IgD-negative memory B cell (primary cell): ENCODE results near the gene NUP54. TPM values are rescaled to one million over a fixed set of nuclear protein-coding genes. Genes with fewer than 3 reads are reported as not detected.
A peak's percentile ranks its signal among the peaks of the same experiment; 100 is the strongest.

Experiments used
- H3K27ac Mint-ChIP-seq, 3 donors: one replicate each; pipeline ENCODE4 v1.8.0; 2020 to 2022; ENCODE audit warnings: mild to moderate bottlenecking in 3 of 3, mixed read lengths in 3 of 3, moderate library complexity in 1 of 3
- H3K27me3 Mint-ChIP-seq: one replicate; pipeline ENCODE4 v1.8.0; 2021; ENCODE audit warnings: mixed read lengths
- H3K36me3 Mint-ChIP-seq: one replicate; pipeline ENCODE4 v1.8.0; 2020; ENCODE audit warnings: mild to moderate bottlenecking, mixed read lengths
- H3K4me1 Mint-ChIP-seq, 3 donors: one replicate each; pipeline ENCODE4 v1.8.0; 2020 to 2022; ENCODE audit warnings: mixed read lengths in 3 of 3, mild to moderate bottlenecking in 1 of 3
- H3K4me3 Mint-ChIP-seq, 4 donors: one replicate each; pipeline ENCODE4 v1.8.0; 2020 to 2022; ENCODE audit warnings: mild to moderate bottlenecking in 4 of 4, mixed read lengths in 4 of 4, moderate library complexity in 3 of 4
- H3K9me3 Mint-ChIP-seq, 3 donors: one replicate each; pipeline ENCODE4 v1.8.0; 2020 to 2021; ENCODE audit warnings: mixed read lengths in 3 of 3, mild to moderate bottlenecking in 1 of 3
- polyA plus RNA-seq: library from polyadenylated mRNA; unstranded; fragments of 300-500 nt; fragmentation: Illumina TruSeq; gene quantifications from one replicate; pipeline ENCODE4 v1.2.3, GENCODE V29; 2021

The NUP54 gene, protein sequence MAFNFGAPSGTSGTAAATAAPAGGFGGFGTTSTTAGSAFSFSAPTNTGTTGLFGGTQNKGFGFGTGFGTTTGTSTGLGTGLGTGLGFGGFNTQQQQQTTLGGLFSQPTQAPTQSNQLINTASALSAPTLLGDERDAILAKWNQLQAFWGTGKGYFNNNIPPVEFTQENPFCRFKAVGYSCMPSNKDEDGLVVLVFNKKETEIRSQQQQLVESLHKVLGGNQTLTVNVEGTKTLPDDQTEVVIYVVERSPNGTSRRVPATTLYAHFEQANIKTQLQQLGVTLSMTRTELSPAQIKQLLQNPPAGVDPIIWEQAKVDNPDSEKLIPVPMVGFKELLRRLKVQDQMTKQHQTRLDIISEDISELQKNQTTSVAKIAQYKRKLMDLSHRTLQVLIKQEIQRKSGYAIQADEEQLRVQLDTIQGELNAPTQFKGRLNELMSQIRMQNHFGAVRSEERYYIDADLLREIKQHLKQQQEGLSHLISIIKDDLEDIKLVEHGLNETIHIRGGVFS
- polyA plus RNA-seq = 34.8 TPM

DNA sequence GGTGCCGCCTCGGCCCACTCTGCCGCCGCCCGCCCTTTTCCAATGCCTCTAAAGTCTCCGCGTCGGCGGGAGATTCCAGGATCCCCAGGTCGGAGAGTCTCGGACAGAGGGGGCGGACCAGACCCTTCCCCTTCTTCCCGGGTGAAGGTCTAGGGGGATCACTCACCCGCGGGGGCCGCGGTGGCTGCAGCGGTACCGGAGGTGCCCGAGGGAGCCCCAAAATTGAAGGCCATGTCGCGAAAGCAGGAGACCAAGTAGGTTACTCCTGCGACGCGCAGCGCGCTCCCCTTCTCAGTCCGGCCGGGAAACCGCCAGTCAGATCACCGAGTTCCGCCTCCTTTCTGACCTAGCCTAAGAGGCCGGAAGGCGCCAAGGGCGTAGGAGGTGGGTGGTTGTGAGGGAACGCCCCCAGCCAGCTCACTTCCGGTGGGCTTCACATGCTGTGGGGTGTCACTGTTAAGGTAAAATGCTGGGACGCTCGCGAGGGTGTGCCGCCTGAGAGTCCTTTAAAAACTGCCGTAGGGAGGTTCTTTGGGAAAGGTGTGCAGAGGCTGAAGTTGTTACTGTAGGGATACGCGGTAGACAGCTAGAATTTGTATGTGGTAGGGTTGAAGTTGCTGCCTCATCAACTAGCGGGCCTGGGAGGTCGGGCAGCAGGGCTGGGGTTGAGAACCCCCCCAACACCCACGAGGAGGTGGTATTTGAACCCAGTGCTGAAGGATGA lies at the start of gene NUP54:
Gene NUP54, minus strand, starts transcription at position 256 of the 724 bp plus-strand sequence. Its CDS starts 23 bp downstream, at position 233.
- Mint-ChIP-seq H3K9me3 (no peaks in the 10 kb centered on the region), H3K27me3 (no peaks in the 10 kb centered on the region), H3K4me3 (peak within 1 kb of the TSS; percentile 94 to 99 (median 99)), H3K4me1 (peaks cover 12 to 27% (median 18%) of the 10 kb centered on the region in 3 donors), H3K27ac (peak within 1 kb of the TSS; percentile 59 to 95 (median 94)), H3K36me3 (peaks cover 8% of the 10 kb centered on the region)

DNA sequence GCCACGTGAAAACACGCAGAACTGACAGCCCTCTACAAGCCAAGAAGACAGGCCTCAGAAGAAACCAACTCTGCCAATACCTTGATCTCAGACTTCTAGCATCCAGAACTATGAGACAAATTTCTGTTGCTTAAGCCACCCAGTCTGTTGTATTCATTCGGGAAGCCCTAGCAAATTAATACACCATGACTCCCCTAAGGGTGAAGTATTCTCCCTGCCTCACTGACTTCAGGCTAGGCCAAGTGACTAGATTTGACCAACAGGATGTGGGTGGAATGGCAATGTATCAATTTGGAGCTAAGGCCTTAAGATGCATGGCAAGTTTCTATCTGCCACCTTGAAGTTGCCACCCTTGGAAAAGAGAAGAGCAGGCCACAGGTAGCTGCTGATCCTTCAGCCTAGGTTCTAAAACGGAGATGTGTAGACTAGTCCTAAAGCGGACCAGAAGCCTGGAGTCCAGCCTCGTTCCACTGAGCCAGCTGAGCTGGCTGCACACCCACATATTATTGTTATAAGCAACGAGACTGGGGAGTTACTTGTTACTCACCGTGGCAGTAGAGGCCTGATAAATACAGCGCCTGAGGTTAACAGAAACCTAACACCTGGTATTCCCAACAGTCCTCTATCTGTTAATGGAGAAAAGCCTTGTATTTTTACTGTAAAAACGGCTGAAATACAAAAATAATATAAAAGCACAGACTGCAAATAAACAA lies 49.0 kb upstream of the NUP54 start:
- H3K27ac Mint-ChIP-seq = no peak overlapping the region

DNA sequence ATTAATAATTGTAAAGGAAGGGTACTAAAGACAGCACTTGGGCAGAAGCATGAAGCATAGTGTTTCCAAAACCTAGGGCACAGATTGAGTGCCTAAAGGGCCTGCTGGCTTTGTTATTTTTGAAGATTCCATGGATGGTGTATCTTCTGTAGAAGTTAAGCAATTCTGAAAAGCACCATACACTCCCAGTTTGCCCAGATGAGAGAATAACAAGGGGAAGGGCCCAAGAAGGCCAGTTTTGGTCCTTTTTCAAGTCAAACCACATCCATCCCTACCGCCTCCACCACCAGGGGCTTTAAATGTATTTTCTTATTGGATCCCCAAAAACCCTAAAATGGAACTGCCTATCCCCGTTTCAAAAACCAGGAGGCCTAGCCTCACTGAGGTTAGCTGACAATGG lies 48.2 kb upstream of the NUP54 start:
- peaks cover 25% of the 10 kb centered on the region for H3K36me3 Mint-ChIP-seq
- peak overlapping the region in 1 of 3 donors; percentile 31 for H3K27ac Mint-ChIP-seq
- H3K9me3 Mint-ChIP-seq = peaks cover 4 to 9% (median 4%) of the 10 kb centered on the region in 3 donors
- no peaks in the 10 kb centered on the region for H3K27me3 Mint-ChIP-seq
- no peak overlapping the region for H3K4me3 Mint-ChIP-seq
- peaks cover 26 to 35% (median 31%) of the 10 kb centered on the region in 3 donors for H3K4me1 Mint-ChIP-seq

More for the DNA sequence above, 49.0 kb upstream of the NUP54 start:
- Mint-ChIP-seq H3K36me3 (peaks cover 20% of the 10 kb centered on the region), H3K27me3 (no peaks in the 10 kb centered on the region), H3K9me3 (peaks cover 1 to 5% (median 3%) of the 10 kb centered on the region in 3 donors), H3K4me3 (peak overlapping the region in 1 of 4 donors; percentile 41), H3K4me1 (peaks cover 26 to 35% (median 27%) of the 10 kb centered on the region in 3 donors)

DNA sequence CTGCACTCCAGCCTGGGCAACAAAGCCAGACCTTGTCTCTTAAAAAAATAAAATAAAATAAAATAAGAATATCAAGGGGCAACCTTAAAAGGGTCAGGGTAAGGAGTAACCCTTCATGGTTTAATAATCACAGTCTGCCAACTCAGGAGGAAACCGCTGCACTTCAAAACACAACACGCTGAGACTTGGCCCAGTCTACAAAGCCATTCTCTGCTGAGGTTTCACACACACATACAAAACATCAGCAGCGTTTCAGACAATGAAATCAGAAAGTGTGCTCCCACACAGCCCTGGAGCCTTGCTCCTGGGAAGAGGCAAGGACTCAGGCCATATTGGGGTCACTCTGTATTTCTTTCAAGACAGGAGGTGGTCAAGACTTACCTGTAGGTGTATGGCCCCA lies 47.1 kb upstream of the NUP54 start:
- no peaks in the 10 kb centered on the region for H3K27me3 Mint-ChIP-seq
- peaks cover 26% of the 10 kb centered on the region for H3K36me3 Mint-ChIP-seq
- peaks cover 4 to 9% (median 4%) of the 10 kb centered on the region in 3 donors for H3K9me3 Mint-ChIP-seq
- peaks cover 26 to 27% (median 26%) of the 10 kb centered on the region in 3 donors for H3K4me1 Mint-ChIP-seq
- H3K27ac Mint-ChIP-seq = no peak overlapping the region
- H3K4me3 Mint-ChIP-seq = no peak overlapping the region

DNA sequence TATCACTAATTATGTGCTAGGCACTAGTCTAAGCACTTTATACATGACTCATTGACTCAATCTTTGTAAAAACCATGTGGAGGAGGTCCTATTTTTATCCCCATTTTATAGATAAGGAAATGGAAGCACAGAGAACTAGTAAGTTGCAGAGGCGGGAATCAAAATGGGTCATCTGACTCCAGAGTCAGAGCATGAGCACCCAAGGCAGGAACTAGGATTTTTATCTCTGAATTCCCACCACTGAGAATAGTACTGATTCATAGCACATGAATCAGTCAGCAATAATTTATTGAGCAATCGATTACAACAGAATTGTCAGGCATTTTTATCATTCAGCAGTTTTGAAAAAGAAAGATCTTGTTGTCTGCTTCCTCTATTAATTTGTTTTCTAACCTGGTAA lies 46.1 kb upstream of the NUP54 start:
- peaks cover 4 to 9% (median 4%) of the 10 kb centered on the region in 3 donors for H3K9me3 Mint-ChIP-seq
- H3K27me3 Mint-ChIP-seq = no peaks in the 10 kb centered on the region
- H3K27ac Mint-ChIP-seq = no peak overlapping the region
- H3K36me3 Mint-ChIP-seq = peaks cover 26% of the 10 kb centered on the region
- peaks cover 17 to 19% (median 18%) of the 10 kb centered on the region in 3 donors for H3K4me1 Mint-ChIP-seq
- H3K4me3 Mint-ChIP-seq = no peak overlapping the region

DNA sequence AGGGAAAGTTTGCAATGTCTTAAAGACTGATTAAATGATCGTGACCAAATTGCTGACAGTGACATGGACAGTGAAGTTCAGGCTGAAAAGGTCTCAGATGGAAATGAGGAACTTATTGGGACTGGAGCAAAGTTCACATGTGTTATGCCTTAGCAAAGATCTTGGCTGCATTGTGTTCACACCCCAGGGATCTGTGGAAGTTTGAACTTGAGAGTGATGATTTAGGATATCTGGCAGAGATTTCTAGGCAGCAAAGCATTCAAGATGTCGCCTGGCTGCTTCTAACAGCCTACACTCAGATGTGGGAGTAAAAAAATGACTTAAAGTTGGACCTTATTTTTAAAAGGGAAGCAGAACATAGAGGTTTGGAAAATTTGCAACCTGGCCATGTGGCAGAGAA lies 44.0 kb upstream of the NUP54 start:
- Mint-ChIP-seq H3K36me3 (peaks cover 26% of the 10 kb centered on the region), H3K9me3 (peaks cover 4 to 9% (median 4%) of the 10 kb centered on the region in 3 donors), H3K4me1 (peaks cover 2 to 7% (median 5%) of the 10 kb centered on the region in 3 donors), H3K27ac (no peak overlapping the region), H3K27me3 (no peaks in the 10 kb centered on the region), H3K4me3 (no peak overlapping the region)

DNA sequence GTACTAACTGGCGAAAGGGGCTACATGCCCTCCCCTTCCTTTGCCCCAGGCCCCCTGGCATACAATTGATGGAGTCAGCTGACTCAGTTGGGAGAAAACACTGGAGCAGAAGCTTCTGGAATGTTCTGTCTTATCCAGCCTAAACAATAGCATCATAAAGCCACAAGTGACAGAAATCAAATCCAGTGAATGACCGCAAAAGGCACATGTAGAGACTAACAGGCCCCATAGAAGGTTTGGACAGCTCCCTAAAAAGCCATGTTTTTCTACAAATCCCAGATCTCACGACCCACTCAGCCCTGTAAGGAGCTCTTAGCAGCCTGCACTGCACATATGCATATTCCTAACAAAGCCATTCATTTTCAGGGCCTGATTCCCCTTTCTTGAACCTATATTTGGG lies 40.4 kb upstream of the NUP54 start:
- Mint-ChIP-seq H3K27me3 (no peaks in the 10 kb centered on the region), H3K27ac (no peak overlapping the region), H3K9me3 (peaks cover 4 to 9% (median 4%) of the 10 kb centered on the region in 3 donors), H3K4me1 (peaks cover 0 to 4% (median 0%) of the 10 kb centered on the region in 3 donors), H3K36me3 (peaks cover 20% of the 10 kb centered on the region), H3K4me3 (no peak overlapping the region)

DNA sequence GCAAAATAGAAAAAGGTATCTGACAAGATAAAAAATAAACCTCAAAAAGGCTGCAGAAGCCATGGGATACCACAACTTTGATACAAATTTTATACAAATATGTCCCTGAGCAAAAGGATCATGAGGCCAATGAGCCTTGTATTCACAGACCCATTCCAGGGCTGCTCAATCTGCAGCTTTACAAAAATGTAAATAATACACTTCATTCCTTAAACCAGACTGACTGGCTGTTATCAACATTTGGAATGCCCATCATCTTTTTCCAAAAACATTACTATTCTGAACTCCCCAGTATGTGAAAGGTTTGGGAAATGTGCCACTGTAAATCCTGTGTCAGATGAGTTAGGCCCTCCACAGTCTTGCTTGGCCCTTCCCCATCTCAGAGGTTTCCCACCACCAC lies 40.0 kb upstream of the NUP54 start:
- H3K9me3 Mint-ChIP-seq = peaks cover 4 to 9% (median 4%) of the 10 kb centered on the region in 3 donors
- H3K4me3 Mint-ChIP-seq = no peak overlapping the region
- no peaks in the 10 kb centered on the region for H3K27me3 Mint-ChIP-seq
- peaks cover 17% of the 10 kb centered on the region for H3K36me3 Mint-ChIP-seq
- H3K27ac Mint-ChIP-seq = no peak overlapping the region
- H3K4me1 Mint-ChIP-seq = peaks cover 0 to 4% (median 0%) of the 10 kb centered on the region in 3 donors

DNA sequence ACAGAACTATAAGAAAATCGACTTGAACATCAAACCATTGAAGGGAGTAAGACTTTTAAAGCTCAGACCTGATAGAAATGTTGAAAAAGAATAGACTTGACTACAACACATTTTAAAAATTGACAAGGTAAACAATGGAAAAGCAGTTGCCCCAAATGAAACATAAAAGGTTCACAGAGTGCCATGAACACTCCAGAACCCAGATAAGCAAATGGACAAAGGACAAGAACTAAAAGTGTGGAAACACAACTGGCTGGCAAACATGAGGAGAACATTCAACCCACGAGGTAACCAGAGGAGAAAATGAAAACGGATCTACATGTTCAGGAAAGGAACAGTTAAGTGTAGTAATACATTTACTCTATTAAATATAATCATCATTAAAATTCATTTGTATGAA lies 39.0 kb upstream of the NUP54 start:
- Mint-ChIP-seq H3K4me1 (peaks cover 0 to 3% (median 0%) of the 10 kb centered on the region in 3 donors), H3K9me3 (peaks cover under 1 to 4% (median 3%) of the 10 kb centered on the region in 3 donors), H3K27me3 (no peaks in the 10 kb centered on the region), H3K4me3 (no peak overlapping the region), H3K36me3 (peaks cover 12% of the 10 kb centered on the region), H3K27ac (no peak overlapping the region)

DNA sequence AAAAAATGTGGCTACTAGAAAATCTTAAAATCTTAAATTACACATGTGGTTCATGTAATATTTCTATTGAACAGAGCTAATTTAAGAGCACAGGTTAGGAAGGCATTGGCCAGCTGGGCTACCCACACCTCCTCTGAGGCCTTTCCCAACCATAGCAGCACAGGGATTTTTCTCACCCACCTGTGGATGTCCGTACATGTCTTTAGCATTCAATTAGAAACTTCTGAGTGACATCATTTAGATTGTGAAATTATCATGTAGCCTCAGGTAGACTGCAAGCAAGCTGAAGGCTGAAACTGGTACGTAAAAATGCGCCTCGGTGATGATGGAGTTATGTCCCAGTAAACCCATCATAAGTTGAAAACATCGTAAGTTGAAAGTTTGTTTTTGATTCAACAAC lies 34.3 kb upstream of the NUP54 start:
- H3K4me1 Mint-ChIP-seq = peaks cover under 1 to 5% (median 1%) of the 10 kb centered on the region in 3 donors
- peaks cover 9% of the 10 kb centered on the region for H3K36me3 Mint-ChIP-seq
- no peak overlapping the region for H3K4me3 Mint-ChIP-seq
- no peak overlapping the region for H3K27ac Mint-ChIP-seq
- no peaks in the 10 kb centered on the region for H3K27me3 Mint-ChIP-seq
- no peaks in the 10 kb centered on the region for H3K9me3 Mint-ChIP-seq

DNA sequence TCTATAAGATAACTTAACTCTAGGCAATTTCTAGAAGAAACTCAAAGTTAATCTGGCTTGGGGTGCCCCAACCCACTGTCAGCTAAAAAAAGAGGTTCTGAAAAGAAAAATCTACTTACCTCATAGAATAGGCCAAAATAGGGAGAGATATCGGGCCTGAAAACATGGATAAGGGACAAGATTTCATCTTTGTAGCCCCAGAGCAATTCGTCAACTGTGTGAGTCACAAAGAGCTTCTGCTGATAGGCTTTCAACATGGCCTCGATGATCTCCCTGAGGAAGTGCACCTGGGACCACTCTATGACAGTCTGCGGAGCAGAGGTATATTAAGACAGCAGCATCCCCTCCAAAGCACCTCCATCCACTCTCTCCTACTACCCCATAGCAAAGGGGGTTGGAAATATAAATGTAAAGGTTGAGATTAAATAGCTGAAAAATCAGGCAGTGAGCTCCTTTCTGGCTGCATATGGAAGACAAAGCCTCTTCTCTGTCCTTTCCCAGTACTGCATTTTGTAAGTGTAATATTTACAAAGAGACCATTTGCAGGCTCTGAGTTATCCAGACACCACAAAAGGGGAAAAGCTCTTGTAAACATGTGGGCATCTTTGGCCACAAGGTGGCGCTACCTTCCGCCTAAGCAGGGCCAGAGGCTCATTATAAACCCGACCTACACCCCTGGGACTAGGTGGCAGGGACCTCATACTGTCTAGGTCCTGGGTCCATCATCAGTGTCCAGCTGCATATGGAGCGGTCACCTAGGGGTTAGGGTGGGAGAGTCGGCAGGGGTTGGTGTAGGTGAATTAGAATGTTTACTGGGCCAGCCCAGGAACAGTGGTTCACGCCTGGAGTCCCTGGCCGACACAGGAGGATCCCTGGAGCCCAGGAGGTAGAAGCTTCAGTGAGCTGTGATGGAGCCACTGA lies 31.5 kb upstream of the NUP54 start:
- no peaks in the 10 kb centered on the region for H3K9me3 Mint-ChIP-seq
- peaks cover 3 to 5% (median 5%) of the 10 kb centered on the region in 3 donors for H3K4me1 Mint-ChIP-seq
- no peak overlapping the region for H3K27ac Mint-ChIP-seq
- H3K27me3 Mint-ChIP-seq = no peaks in the 10 kb centered on the region
- H3K36me3 Mint-ChIP-seq = peaks cover 5% of the 10 kb centered on the region
- no peak overlapping the region for H3K4me3 Mint-ChIP-seq

DNA sequence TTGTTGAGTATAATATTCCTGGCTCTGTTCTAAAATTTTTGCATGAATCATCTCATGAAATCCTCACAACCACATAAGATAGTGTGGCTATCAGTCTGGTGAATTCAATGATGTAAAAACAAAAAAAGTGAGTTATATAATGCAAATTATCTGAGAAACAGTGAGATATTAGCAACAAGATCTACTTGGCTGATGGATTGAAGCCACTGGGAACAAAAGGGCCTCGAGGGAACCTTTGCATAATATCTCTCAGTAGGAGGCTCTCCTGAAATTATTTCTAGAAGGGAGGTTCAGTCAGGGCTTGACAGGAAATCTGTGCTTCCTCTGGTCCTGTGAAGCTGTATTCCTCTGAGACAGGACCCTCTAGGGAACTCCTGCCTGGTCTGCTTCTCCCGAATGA lies 30.1 kb upstream of the NUP54 start:
- no peaks in the 10 kb centered on the region for H3K27me3 Mint-ChIP-seq
- no peak overlapping the region for H3K4me3 Mint-ChIP-seq
- H3K27ac Mint-ChIP-seq = no peak overlapping the region
- H3K36me3 Mint-ChIP-seq = peaks cover 10% of the 10 kb centered on the region
- peaks cover 3 to 5% (median 5%) of the 10 kb centered on the region in 3 donors for H3K4me1 Mint-ChIP-seq
- H3K9me3 Mint-ChIP-seq = no peaks in the 10 kb centered on the region

DNA sequence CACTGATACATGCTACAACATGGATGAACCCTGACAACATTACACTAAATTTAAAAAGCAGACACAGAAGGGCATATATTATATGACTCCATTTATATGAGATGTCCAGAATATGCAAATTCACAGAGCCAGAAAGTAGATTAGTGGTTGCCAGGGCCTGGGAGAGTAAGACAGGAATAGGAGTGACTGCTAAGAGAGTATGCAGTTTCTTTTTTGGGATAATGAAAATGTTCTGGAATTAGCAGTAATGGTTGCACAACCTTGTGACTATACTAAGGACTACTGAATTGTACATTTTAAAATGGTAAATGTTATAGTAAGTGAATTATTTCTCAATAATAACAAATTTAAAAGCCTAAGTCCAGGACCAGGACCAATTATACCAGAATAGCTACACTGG lies 29.5 kb upstream of the NUP54 start:
- Mint-ChIP-seq H3K9me3 (no peaks in the 10 kb centered on the region), H3K36me3 (peaks cover 12% of the 10 kb centered on the region), H3K4me3 (no peak overlapping the region), H3K4me1 (peaks cover 3 to 5% (median 5%) of the 10 kb centered on the region in 3 donors), H3K27ac (no peak overlapping the region), H3K27me3 (no peaks in the 10 kb centered on the region)

DNA sequence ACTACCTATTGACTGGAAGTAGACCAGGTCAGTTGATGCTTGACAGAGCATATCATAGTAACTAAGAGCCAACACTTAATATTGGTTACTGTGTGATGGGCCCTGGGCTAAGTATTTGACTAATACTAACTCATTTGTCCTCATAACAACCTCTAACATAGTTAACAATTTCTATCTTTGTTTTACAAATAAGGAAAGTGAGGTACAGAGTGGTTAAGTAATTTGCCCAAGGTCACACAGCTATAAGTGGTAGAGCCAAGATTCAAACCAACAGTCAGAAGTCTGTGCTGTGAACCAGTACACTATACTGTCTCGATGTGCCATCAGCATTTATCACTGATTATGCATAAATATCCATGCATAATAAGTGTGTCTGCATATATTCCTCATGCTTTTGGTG lies 27.1 kb upstream of the NUP54 start:
- Mint-ChIP-seq H3K4me3 (no peak overlapping the region), H3K4me1 (peaks cover 3 to 5% (median 5%) of the 10 kb centered on the region in 3 donors), H3K36me3 (peaks cover 10% of the 10 kb centered on the region), H3K27me3 (no peaks in the 10 kb centered on the region), H3K9me3 (no peaks in the 10 kb centered on the region), H3K27ac (no peak overlapping the region)
